ENCODE measurements around the gene SLC22A31. TPM values are rescaled to one million over a fixed set of nuclear protein-coding genes. Genes with fewer than 3 reads are reported as not detected.
"Not testable (repeated sequence)": the region's sequence is repeated elsewhere in the genome, so short reads cannot be mapped to it uniquely, and the experiment has no call there.

Gene SLC22A31
- total RNA-seq, 1 donor from 2014 or later = 6.1 TPM

GRCh38 chr16:89195521-89196171 is 4.7 kb downstream of the SLC22A31 start:
- Histone ChIP-seq H3K36me3 (ENCODE audit: control insufficient read depth, insufficient read depth, low read length) (no peaks in the 10 kb centered on the region), H3K4me3 (ENCODE audit: low read depth, low read length) (no peak overlapping the region), H3K27me3 (ENCODE audit: control insufficient read depth, insufficient read depth, low read length) (peaks cover 33% of the 10 kb centered on the region)
- TF ChIP-seq, protein P1, sequence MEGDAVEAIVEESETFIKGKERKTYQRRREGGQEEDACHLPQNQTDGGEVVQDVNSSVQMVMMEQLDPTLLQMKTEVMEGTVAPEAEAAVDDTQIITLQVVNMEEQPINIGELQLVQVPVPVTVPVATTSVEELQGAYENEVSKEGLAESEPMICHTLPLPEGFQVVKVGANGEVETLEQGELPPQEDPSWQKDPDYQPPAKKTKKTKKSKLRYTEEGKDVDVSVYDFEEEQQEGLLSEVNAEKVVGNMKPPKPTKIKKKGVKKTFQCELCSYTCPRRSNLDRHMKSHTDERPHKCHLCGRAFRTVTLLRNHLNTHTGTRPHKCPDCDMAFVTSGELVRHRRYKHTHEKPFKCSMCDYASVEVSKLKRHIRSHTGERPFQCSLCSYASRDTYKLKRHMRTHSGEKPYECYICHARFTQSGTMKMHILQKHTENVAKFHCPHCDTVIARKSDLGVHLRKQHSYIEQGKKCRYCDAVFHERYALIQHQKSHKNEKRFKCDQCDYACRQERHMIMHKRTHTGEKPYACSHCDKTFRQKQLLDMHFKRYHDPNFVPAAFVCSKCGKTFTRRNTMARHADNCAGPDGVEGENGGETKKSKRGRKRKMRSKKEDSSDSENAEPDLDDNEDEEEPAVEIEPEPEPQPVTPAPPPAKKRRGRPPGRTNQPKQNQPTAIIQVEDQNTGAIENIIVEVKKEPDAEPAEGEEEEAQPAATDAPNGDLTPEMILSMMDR (IDR thresholded peaks at IDR 0.05; ENCODE audit: insufficient read depth, low read length, poor library complexity, severe bottlenecking) = no peak
- DNase-seq (ENCODE audit: low read depth) = no peak

DNA sequence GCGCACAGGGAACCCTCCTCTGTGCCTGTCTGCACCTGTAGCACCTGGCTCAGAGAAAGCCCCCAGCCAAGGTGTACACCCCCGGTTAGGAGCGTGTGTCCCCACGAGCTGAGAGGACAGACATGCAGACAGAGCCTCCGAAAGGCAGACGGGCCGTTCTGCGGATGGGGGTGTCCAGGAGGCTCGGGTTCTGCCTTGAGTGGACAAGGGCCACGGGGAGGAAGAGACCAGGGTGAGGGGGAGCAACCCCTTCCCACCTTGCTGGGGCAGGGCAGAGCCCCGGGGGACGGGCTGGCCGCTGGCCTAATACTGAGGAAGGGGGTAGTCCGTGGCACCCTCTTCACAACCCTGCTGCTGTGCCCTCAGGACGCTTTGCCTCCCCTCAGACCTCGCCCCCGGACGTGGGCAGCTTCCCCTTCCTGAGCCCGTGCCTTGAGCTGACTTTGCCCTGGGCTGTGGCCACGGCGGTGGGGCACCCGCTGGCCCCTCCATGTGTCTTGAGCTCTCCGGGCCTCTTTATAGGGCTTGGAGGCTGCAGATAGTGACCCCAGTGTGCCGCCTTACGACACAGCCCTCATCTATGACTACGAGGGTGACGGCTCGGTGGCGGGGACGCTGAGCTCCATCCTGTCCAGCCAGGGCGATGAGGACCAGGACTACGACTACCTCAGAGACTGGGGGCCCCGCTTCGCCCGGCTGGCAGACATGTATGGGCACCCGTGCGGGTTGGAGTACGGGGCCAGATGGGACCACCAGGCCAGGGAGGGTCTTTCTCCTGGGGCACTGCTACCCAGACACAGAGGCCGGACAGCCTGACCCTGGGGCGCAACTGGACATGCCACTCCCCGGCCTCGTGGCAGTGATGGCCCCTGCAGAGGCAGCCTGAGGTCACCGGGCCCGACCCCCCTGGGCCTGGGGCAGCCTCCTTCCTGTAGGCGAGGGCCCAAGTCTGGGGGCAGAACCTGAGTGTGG is 5.7 kb downstream of the SLC22A31 start:
- DNase-seq (ENCODE audit: low read depth) = no peak
- TF ChIP-seq, protein P1 (IDR thresholded peaks at IDR 0.05; ENCODE audit: insufficient read depth, low read length, poor library complexity, severe bottlenecking) = no peak
- H3K27me3 ChIP-seq (ENCODE audit: control insufficient read depth, insufficient read depth, low read length) = peaks cover 29% of the 10 kb centered on the region
- H3K36me3 ChIP-seq (ENCODE audit: control insufficient read depth, insufficient read depth, low read length) = no peaks in the 10 kb centered on the region
- no peak overlapping the region for H3K4me3 ChIP-seq (ENCODE audit: low read depth, low read length)

DNA sequence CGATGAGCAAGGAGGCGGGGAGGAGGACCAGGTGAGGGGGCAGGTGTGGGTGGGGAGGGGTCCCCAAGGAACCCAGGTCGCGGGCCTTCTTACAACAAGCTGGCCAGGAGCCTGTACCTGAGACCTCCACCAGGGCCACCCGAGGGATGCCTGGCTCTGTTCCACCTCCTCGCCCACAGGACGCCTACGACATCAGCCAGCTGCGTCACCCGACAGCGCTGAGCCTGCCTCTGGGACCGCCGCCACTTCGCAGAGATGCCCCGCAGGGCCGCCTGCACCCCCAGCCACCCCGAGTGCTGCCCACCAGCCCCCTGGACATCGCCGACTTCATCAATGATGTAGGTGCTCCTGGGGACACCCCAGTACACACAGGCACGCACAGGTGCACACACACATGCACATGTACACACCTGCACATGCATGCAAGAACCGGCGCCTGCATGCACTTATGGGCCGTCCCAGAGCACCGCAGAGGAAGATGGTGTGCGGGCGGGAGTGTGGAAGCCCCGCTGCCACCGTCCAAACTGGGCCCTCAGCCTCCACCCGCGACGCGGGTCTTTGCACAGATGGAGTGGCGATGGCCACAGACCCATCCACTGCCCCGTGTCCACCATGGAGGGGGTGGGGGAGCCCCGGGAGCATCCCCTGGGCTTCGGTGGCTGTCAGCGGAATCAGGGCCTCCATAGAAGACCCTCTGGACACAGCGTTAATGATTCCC is 6.6 kb downstream of the SLC22A31 start:
- TF ChIP-seq, protein P1 (IDR thresholded peaks at IDR 0.05; ENCODE audit: insufficient read depth, low read length, poor library complexity, severe bottlenecking) = no peak
- no peak for DNase-seq (ENCODE audit: low read depth)
- H3K4me3 ChIP-seq (ENCODE audit: low read depth, low read length) = no peak overlapping the region
- peaks cover 21% of the 10 kb centered on the region for H3K27me3 ChIP-seq (ENCODE audit: control insufficient read depth, insufficient read depth, low read length)
- H3K36me3 ChIP-seq (ENCODE audit: control insufficient read depth, insufficient read depth, low read length) = no peaks in the 10 kb centered on the region

- Histone ChIP-seq H3K4me3 (ENCODE audit: low read depth, low read length) (no peak overlapping the region), H3K36me3 (ENCODE audit: control insufficient read depth, insufficient read depth, low read length) (no peaks in the 10 kb centered on the region), H3K27me3 (ENCODE audit: control insufficient read depth, insufficient read depth, low read length) (peaks cover 21% of the 10 kb centered on the region)
- no peak for DNase-seq (ENCODE audit: low read depth)
- TF ChIP-seq, protein P1 (IDR thresholded peaks at IDR 0.05; ENCODE audit: insufficient read depth, low read length, poor library complexity, severe bottlenecking) = no peak
These were observed 7.3 kb downstream of the SLC22A31 start for GRCh38 chr16:89192956-89193575.

DNA sequence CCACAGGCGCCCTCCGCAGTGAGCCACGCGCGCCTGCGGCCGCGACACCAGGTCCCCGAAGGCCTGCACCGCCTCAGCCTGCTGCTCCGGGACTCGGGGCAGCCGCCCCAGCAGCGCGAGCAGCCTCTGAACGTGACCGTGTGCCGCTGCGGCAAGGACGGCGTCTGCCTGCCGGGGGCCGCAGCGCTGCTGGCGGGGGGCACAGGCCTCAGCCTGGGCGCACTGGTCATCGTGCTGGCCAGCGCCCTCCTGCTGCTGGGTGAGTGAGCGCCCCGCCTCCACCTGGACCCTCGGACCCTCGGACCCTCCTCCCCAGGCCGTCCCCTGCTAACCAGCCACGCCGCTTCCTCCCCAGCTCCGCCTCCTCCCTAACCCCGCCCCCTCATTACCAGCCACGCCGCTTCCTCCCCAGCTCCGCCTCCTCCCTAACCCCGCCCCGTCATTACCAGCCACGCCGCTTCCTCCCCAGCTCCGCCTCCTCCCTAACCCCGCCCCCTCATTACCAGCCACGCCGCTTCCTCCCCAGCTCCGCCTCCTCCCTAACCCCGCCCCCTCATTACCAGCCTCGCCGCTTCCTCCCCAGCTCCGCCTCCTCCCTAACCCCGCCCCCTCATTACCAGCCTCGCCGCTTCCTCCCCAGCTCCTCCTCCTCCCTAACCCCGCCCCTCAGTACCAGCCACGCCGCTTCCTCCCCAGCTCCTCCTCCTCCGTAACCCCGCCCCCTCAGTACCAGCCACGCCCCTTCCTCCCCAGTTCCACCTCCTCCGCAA is 8.0 kb downstream of the SLC22A31 start:
- DNase-seq (ENCODE audit: low read depth); H3K36me3 ChIP-seq (ENCODE audit: control insufficient read depth, insufficient read depth, low read length): not testable (repeated sequence)
- peaks cover 21% of the 10 kb centered on the region for H3K27me3 ChIP-seq (ENCODE audit: control insufficient read depth, insufficient read depth, low read length)
- H3K4me3 ChIP-seq (ENCODE audit: low read depth, low read length) = peak overlapping the region; percentile 34
